ENCODE results near the gene FAM193B. TPM values are rescaled to one million over a fixed set of nuclear protein-coding genes. Genes with fewer than 3 reads are reported as not detected.

Gene FAM193B
- total and polyA plus RNA-seq, 2 of the 13 experiments (the other 11 are each of a cell fraction or from before 2014, with no cell fraction given) = 21.2 to 40.9 TPM

DNA sequence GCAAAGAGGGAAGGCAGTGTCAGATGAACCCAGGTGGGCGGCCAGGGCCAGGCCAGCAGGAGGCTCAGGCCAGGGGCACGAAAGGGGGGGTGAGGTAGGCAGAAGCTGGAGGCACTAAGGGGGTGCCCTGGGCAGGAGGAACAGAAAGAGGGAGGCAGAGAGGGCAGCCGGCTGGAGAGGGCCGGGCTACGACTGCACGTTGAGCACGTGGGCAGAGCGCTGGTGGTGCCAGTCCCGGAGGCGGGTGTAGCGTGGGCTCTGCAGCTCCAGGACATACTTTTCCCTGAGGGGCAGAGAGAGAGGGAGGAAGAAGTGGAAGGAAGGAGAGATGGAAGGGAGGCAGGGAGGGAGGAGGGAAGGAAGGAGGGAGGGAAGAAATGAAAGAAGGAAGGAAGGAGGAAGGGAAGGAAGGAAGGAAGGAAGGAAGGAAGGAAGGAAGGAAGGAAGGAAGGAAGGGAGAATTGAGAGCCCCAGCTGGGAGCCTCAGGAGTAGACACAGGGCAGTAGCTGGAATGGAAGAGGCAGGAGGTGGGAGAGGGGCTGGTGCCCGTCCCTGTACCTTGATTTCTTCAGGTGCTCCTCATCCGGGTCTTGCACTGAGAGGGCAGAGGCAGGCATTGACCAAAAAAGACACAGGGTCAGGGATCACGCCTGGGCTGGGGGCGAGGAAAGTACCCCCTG lies 63.9 kb downstream of the FAM193B start:
- no peaks in the 10 kb centered on the region for H3K9me3 ChIP-seq (ENCODE audit: low read length)
- FAIRE-seq (no peak), ATAC-seq (no peak), DNase-seq (ENCODE audit: low spot score) (no peak)
- H3K4me1 ChIP-seq (ENCODE audit: insufficient read depth, low read length) = peaks cover 17% of the 10 kb centered on the region
- ChIA-PET CTCF (ENCODE audit: low intra/inter-chr PET ratio, low total read pairs) (interaction anchor here (1.3 to 3.0 kb wide), 3 partner anchors 11 to 109 kb away, joined by 3 to 37 read pairs (median 14); partner anchors contain the start of gene B4GALT7), POLR2A (no interaction called here)
- H3K4me3 ChIP-seq (replicated peaks in 1 of 3; ENCODE audit: insufficient read depth in 1 of 3, low read depth in 2 of 3, low read length in 3 of 3) = no peak overlapping the region
- H3K27me3 ChIP-seq (ENCODE audit: control insufficient read depth in 1 of 2, insufficient read depth in 2 of 2, low read length in 2 of 2) = no peaks in the 10 kb centered on the region
- no peak overlapping the region for H3K4me2 ChIP-seq (ENCODE audit: low read depth, low read length)
- intact Hi-C loops (cut with micrococcal nuclease; ENCODE audit: unreplicated experiment) = no loop called here
- no peak overlapping the region for H3K9ac ChIP-seq (ENCODE audit: insufficient read depth, low read depth, low read length)
- in situ Hi-C loops (cut with HindIII; ENCODE audit: extremely low pct_ligation_motif_present, low pct_unique_long_range_greater_than_20kb) = no loop called here
- peaks cover 15 to 18% of the 10 kb centered on the region in 2 experiments; a peak in 4 of 5 replicates for H3K36me3 ChIP-seq (replicated peaks in 1 of 2; ENCODE audit: control insufficient read depth in 1 of 2, insufficient read depth in 2 of 2, low read length in 2 of 2)
- BruUV-seq (replicated peaks) = no TSS peak
- H4K20me1 ChIP-seq (ENCODE audit: insufficient read depth, low read length) = peaks cover 7% of the 10 kb centered on the region; the same call in 1 of the 2 replicates
- H2AFZ ChIP-seq (ENCODE audit: low read length) = no peak overlapping the region
- 96% methylated on average over 14 of the region's 15 CpGs for WGBS (ENCODE audit: low lambda C conversion rate)
- no peaks in the 10 kb centered on the region for H3K79me2 ChIP-seq (ENCODE audit: insufficient read depth, low read length)
- H3K27ac ChIP-seq (ENCODE audit: extremely low read length, insufficient read depth, low read length) = no peak overlapping the region
- TF ChIP-seq PHF8 (CRISPR knock-in tag; IDR thresholded peaks at IDR 0.05) (no peak), AGO2 (optimal IDR thresholded peaks at IDR 0.05; ENCODE audit: low read depth, low read length) (no peak), ZNF713 (CRISPR knock-in tag; IDR thresholded peaks at IDR 0.05) (no peak), SMAD1 (CRISPR knock-in tag; IDR thresholded peaks at IDR 0.05; ENCODE audit: borderline replicate concordance, low read depth) (no peak), SETDB1 (CRISPR knock-in tag; IDR thresholded peaks at IDR 0.05; ENCODE audit: borderline replicate concordance) (no peak), NFYB (CRISPR knock-in tag; IDR thresholded peaks at IDR 0.05) (no peak), ZBTB7B (CRISPR knock-in tag; IDR thresholded peaks at IDR 0.05) (no peak), ZNF546 (CRISPR knock-in tag; conservative IDR thresholded peaks at IDR 0.05) (no peak), JARID2 (CRISPR knock-in tag; IDR thresholded peaks at IDR 0.05; ENCODE audit: insufficient replicate concordance) (no peak), ZNF446 (CRISPR knock-in tag; IDR thresholded peaks at IDR 0.05) (no peak), TCF12 (IDR thresholded peaks at IDR 0.05) (no peak), TCF12 (CRISPR knock-in tag; IDR thresholded peaks at IDR 0.05) (no peak), NFRKB (IDR thresholded peaks at IDR 0.05) (no peak)
- TF ChIP-seq, protein P1, sequence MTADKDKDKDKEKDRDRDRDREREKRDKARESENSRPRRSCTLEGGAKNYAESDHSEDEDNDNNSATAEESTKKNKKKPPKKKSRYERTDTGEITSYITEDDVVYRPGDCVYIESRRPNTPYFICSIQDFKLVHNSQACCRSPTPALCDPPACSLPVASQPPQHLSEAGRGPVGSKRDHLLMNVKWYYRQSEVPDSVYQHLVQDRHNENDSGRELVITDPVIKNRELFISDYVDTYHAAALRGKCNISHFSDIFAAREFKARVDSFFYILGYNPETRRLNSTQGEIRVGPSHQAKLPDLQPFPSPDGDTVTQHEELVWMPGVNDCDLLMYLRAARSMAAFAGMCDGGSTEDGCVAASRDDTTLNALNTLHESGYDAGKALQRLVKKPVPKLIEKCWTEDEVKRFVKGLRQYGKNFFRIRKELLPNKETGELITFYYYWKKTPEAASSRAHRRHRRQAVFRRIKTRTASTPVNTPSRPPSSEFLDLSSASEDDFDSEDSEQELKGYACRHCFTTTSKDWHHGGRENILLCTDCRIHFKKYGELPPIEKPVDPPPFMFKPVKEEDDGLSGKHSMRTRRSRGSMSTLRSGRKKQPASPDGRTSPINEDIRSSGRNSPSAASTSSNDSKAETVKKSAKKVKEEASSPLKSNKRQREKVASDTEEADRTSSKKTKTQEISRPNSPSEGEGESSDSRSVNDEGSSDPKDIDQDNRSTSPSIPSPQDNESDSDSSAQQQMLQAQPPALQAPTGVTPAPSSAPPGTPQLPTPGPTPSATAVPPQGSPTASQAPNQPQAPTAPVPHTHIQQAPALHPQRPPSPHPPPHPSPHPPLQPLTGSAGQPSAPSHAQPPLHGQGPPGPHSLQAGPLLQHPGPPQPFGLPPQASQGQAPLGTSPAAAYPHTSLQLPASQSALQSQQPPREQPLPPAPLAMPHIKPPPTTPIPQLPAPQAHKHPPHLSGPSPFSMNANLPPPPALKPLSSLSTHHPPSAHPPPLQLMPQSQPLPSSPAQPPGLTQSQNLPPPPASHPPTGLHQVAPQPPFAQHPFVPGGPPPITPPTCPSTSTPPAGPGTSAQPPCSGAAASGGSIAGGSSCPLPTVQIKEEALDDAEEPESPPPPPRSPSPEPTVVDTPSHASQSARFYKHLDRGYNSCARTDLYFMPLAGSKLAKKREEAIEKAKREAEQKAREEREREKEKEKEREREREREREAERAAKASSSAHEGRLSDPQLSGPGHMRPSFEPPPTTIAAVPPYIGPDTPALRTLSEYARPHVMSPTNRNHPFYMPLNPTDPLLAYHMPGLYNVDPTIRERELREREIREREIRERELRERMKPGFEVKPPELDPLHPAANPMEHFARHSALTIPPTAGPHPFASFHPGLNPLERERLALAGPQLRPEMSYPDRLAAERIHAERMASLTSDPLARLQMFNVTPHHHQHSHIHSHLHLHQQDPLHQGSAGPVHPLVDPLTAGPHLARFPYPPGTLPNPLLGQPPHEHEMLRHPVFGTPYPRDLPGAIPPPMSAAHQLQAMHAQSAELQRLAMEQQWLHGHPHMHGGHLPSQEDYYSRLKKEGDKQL (CRISPR knock-in tag; IDR thresholded peaks at IDR 0.05; ENCODE audit: low read depth) = no peak
- TF ChIP-seq, protein P2, sequence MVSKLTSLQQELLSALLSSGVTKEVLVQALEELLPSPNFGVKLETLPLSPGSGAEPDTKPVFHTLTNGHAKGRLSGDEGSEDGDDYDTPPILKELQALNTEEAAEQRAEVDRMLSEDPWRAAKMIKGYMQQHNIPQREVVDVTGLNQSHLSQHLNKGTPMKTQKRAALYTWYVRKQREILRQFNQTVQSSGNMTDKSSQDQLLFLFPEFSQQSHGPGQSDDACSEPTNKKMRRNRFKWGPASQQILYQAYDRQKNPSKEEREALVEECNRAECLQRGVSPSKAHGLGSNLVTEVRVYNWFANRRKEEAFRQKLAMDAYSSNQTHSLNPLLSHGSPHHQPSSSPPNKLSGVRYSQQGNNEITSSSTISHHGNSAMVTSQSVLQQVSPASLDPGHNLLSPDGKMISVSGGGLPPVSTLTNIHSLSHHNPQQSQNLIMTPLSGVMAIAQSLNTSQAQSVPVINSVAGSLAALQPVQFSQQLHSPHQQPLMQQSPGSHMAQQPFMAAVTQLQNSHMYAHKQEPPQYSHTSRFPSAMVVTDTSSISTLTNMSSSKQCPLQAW (CRISPR knock-in tag; IDR thresholded peaks at IDR 0.05) = no peak
- TF ChIP-seq, protein P3, sequence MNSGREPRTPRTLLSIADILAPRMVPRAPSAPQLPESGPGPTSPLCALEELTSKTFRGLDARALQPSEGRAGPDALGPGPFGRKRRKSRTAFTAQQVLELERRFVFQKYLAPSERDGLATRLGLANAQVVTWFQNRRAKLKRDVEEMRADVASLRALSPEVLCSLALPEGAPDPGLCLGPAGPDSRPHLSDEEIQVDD (CRISPR knock-in tag; IDR thresholded peaks at IDR 0.05; ENCODE audit: borderline replicate concordance) = no peak
- TF ChIP-seq, protein P4, sequence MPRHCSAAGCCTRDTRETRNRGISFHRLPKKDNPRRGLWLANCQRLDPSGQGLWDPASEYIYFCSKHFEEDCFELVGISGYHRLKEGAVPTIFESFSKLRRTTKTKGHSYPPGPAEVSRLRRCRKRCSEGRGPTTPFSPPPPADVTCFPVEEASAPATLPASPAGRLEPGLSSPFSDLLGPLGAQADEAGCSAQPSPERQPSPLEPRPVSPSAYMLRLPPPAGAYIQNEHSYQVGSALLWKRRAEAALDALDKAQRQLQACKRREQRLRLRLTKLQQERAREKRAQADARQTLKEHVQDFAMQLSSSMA (CRISPR knock-in tag; IDR thresholded peaks at IDR 0.05) = no peak
